ENCODE results near the gene AJAP1. TPM values are rescaled to one million over a fixed set of nuclear protein-coding genes. Genes with fewer than 3 reads are reported as not detected.

AJAP1 gene
- total RNA-seq, 1 experiment from 2014 or later, result not detected

DNA sequence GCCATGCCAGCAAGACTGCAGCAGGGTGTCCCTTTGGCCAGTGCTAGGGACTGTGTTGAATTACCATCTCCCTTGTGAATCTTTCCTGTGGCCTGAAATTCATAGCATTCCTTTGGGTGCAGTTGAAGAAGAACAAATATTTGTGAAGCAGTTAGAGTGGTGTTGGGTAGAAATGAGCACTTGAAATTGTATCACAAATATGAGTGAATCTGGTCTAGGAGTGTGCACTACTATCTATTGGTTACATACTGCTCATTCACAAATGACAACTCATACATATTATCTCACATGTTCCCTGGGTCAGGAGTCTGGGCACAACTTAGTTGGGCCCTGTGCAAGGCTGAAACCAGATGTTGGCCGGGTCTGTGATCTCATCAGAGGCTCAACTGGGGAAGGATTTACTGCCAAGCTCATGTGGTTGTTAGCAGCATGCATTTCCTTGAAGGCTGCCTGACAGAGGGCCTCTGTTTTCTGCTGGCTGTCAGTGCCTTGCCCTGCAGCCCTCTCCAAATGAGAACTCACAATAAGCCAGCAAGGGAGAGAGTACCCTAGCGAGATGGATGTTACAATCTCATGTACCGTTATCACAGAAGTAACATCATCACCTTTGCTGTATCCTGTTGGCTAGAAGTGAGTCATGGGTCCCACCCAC, 23.8 kb downstream of the AJAP1 start:
- intact Hi-C loops (cut with micrococcal nuclease; ENCODE audit: unreplicated experiment), result no loop called here
- Histone ChIP-seq H3K27me3 (ENCODE audit: control insufficient read depth, insufficient read depth, low read length) (no peaks in the 10 kb centered on the region), H3K9me3 (ENCODE audit: control insufficient read depth, insufficient read depth, low read depth, low read length) (no peaks in the 10 kb centered on the region), H3K4me1 (ENCODE audit: control insufficient read depth, insufficient read depth, low read length) (no peaks in the 10 kb centered on the region), H3K27ac (ENCODE audit: low read length) (no peak overlapping the region), H3K36me3 (ENCODE audit: control insufficient read depth, insufficient read depth, low read length) (no peaks in the 10 kb centered on the region), H3K4me3 (ENCODE audit: low read depth in 2 of 2, low read length in 2 of 2) (no peak overlapping the region)
- BruUV-seq (replicated peaks), result no TSS peak
- ATAC-seq (no peak), DNase-seq (ENCODE audit: low read depth, low spot score) (no peak)
- ChIA-PET POLR2A (no interaction called here), CTCF (no interaction called here)
- in situ Hi-C loops (cut with HindIII; ENCODE audit: low pct_unique_long_range_greater_than_20kb, low sequenced_read_pairs), result no loop called here
- TF ChIP-seq, protein P1, sequence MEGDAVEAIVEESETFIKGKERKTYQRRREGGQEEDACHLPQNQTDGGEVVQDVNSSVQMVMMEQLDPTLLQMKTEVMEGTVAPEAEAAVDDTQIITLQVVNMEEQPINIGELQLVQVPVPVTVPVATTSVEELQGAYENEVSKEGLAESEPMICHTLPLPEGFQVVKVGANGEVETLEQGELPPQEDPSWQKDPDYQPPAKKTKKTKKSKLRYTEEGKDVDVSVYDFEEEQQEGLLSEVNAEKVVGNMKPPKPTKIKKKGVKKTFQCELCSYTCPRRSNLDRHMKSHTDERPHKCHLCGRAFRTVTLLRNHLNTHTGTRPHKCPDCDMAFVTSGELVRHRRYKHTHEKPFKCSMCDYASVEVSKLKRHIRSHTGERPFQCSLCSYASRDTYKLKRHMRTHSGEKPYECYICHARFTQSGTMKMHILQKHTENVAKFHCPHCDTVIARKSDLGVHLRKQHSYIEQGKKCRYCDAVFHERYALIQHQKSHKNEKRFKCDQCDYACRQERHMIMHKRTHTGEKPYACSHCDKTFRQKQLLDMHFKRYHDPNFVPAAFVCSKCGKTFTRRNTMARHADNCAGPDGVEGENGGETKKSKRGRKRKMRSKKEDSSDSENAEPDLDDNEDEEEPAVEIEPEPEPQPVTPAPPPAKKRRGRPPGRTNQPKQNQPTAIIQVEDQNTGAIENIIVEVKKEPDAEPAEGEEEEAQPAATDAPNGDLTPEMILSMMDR (IDR thresholded peaks at IDR 0.05), result no peak
- TF ChIP-seq REST (IDR thresholded peaks at IDR 0.05; ENCODE audit: insufficient read depth in 1 of 2, low read depth in 2 of 2, low read length in 1 of 2), result no peak
- TF ChIP-seq SIN3A (IDR thresholded peaks at IDR 0.05; ENCODE audit: borderline replicate concordance, insufficient read depth, low read depth, low read length), result no peak
- no peak for TF ChIP-seq POLR2AphosphoS5 (IDR thresholded peaks at IDR 0.05; ENCODE audit: low read depth, low read length)

GRCh38 chr1:4681026-4681425, 26.6 kb downstream of the AJAP1 start:
- in situ Hi-C loops (cut with HindIII; ENCODE audit: low pct_unique_long_range_greater_than_20kb, low sequenced_read_pairs), result no loop called here
- intact Hi-C loops (cut with micrococcal nuclease; ENCODE audit: unreplicated experiment), result no loop called here
- no TSS peak for BruUV-seq (replicated peaks)

More at GRCh38 chr1:4681026-4681425, 26.6 kb downstream of the AJAP1 start:
- ATAC-seq (no peak), DNase-seq (ENCODE audit: low read depth, low spot score) (no peak)
- no peak overlapping the region for H3K4me3 ChIP-seq (ENCODE audit: low read depth in 2 of 2, low read length in 2 of 2)
- no peaks in the 10 kb centered on the region for H3K4me1 ChIP-seq (ENCODE audit: control insufficient read depth, insufficient read depth, low read length)
- H3K27ac ChIP-seq (ENCODE audit: low read length), result no peak overlapping the region
- no peaks in the 10 kb centered on the region; the same call in 1 of the 2 replicates for H3K27me3 ChIP-seq (ENCODE audit: control insufficient read depth, insufficient read depth, low read length)
- no peaks in the 10 kb centered on the region for H3K36me3 ChIP-seq (ENCODE audit: control insufficient read depth, insufficient read depth, low read length)
- CTCF ChIA-PET, result no interaction called here
- POLR2A ChIA-PET, result no interaction called here
- no peaks in the 10 kb centered on the region for H3K9me3 ChIP-seq (ENCODE audit: control insufficient read depth, insufficient read depth, low read depth, low read length)
- TF ChIP-seq, protein P1 (IDR thresholded peaks at IDR 0.05), result no peak
- no peak for TF ChIP-seq REST (IDR thresholded peaks at IDR 0.05; ENCODE audit: insufficient read depth in 1 of 2, low read depth in 2 of 2, low read length in 1 of 2)
- TF ChIP-seq POLR2AphosphoS5 (IDR thresholded peaks at IDR 0.05; ENCODE audit: low read depth, low read length), result no peak
- no peak for TF ChIP-seq TCF7L2 (IDR thresholded peaks at IDR 0.05; ENCODE audit: low read depth, low read length)
- TF ChIP-seq SIN3A (IDR thresholded peaks at IDR 0.05; ENCODE audit: borderline replicate concordance, insufficient read depth, low read depth, low read length), result no peak

Data from Panc1 (cell line).